Right lobe of liver (tissue), 6 donors: ENCODE data around the gene SLC16A9. TPM values are rescaled to one million over a fixed set of nuclear protein-coding genes. Genes with fewer than 3 reads are reported as not detected.
"Not testable (repeated sequence)": the region's sequence is repeated elsewhere in the genome, so short reads cannot be mapped to it uniquely, and the experiment has no call there.

ENCODE experiments used
- ATAC-seq, 4 donors: fragments of 200-7000 bp; cut with Tn5 transposase; one replicate each; pipeline ENCODE4 v1.9.1; 2020; ENCODE audit warnings: mild to moderate bottlenecking in 4 of 4, moderate library complexity in 4 of 4
- DNase-seq, 3 donors: peaks; one replicate each; pipeline ENCODE4 v3.0.0-alpha.2; 2020
- H3K27ac ChIP-seq, 3 donors: fragments of 200-600 bp; one replicate each; pipeline ENCODE4 v1.8.0; 2022
- H3K27me3 ChIP-seq, 2 donors: fragments of 200-600 bp; one replicate each; pipeline ENCODE4 v1.8.0; 2022
- H3K36me3 ChIP-seq, 4 donors: fragments of 200-600 bp; sonication (generic) in 1 of 4; one replicate each; pipeline versions ENCODE4 v1.5.1 to v1.8.0; 2017 to 2022; ENCODE audit warnings: control low read depth in 1 of 4
- H3K4me1 ChIP-seq, 4 donors: fragments of 200-600 bp; sonication (generic) in 1 of 4; one replicate each; pipeline versions ENCODE4 v1.5.1 to v1.8.0; 2017 to 2022; ENCODE audit warnings: control low read depth in 1 of 4
- H3K4me3 ChIP-seq, 3 donors: fragments of 200-600 bp; one replicate each; pipeline ENCODE4 v1.8.0; 2022
- H3K9me3 ChIP-seq, 4 donors: fragments of 200-600 bp; sonication (generic) in 1 of 4; one replicate each; pipeline versions ENCODE4 v1.5.1 to v1.8.0; 2017 to 2022; ENCODE audit warnings: control low read depth in 1 of 4
- POLR2A ChIP-seq: fragments of 450-650 bp; IDR thresholded peaks from one replicate; pipeline ENCODE4 v1.6.1; 2017; ENCODE audit warnings: antibody characterized with exemption, mild to moderate bottlenecking
- WGBS: methylation state at CpG from one replicate; pipeline ENCODE4 v1.1.6; 2018; ENCODE audit warnings: low coverage, low lambda C conversion rate; ENCODE audit not compliant: insufficient coverage; ENCODE audit errors: missing lambda C conversion rate; 5-methylcytosine and 5-hydroxymethylcytosine counted together
- intact Hi-C, 2 donors: fragments of 100-400 bp; cut with DNase I; formaldehyde crosslinking; loops; one replicate each; pipeline versions ENCODE4 v1.11.2 to v1.14.1; 2022
- total RNA-seq, 6 experiments: library from RNA; depleted of rRNA in 2 of 6; stranded (reverse); fragments of >200 nt in 2 of 6; fragmentation: NEBNext Ultra II Directional in 3 of 6; extraction: Animal tissue kit (Norgen Biotek cat#: 25700) in 3 of 6; gene quantifications; one replicate each; pipeline versions ENCODE4 v1.1.0 to v1.2.4, GENCODE V29; 2016 to 2023
- TF ChIP-seq, protein P1 (sequence below), 4 donors: fragments of 200-600 bp in 3 of 4; fragments of 450-650 bp in 1 of 4; IDR thresholded peaks; one replicate each; pipeline versions ENCODE4 v1.5.1 to v1.8.0; 2016 to 2022; ENCODE audit warnings: antibody characterized with exemption in 4 of 4, mild to moderate bottlenecking in 2 of 4
- donor health status: DM: no; HTN: yes; CAD: no.
- donor health status: DM: no; HTN: no; CAD: no.
- donor health status: DM: no; HTN: no; CAD: no.
- donor health status: DM: no; HTN: yes; CAD: no.
- donor health status: DM: no; HTN: yes; CAD: no.

The SLC16A9 gene
- total RNA-seq, 6 experiments from 2014 or later: 0.42 to 1.2 (median 0.89) TPM; not detected in 2

DNA sequence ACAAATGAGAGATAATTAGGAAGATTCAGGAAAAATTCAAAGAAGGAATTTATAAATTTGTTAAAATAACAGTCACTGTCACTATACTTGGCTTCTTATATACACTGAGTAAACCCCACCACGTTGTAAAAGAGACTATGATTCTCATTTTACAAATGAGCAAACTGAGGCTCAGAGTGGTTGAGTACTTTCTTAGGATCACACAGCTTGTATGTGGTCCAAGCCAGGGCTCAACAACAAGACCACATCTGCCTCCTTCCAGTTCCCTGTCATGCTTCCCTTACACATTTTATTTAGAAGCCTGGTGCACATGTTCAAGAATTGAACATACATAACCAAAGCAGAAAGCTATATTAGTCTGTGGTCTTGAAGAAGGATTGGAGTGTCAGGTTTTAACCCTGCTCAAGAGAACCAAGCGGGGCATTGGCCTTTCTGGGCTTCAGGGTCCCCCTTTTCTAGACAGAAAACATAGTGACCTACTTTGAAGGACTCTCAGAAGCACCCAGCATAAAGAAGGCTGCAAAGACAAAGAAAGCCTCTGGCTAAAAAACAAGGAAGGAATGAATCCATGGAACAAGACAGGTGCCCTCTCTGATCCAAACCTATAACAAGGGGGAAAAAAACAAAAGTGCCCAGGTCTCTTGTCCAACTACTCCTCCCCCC is 42.8 kb upstream of the SLC16A9 start:
- Histone ChIP-seq H3K4me3 (no peak overlapping the region), H3K27ac (no peak overlapping the region), H3K4me1 (no peaks in the 10 kb centered on the region), H3K36me3 (no peaks in the 10 kb centered on the region), H3K9me3 (no peaks in the 10 kb centered on the region), H3K27me3 (no peaks in the 10 kb centered on the region)
- ATAC-seq: no peak
- no peak for DNase-seq
- WGBS: 66% methylated on average over 2 of the region's 2 CpGs
- intact Hi-C loops: no loop called here
- TF ChIP-seq, protein P1, sequence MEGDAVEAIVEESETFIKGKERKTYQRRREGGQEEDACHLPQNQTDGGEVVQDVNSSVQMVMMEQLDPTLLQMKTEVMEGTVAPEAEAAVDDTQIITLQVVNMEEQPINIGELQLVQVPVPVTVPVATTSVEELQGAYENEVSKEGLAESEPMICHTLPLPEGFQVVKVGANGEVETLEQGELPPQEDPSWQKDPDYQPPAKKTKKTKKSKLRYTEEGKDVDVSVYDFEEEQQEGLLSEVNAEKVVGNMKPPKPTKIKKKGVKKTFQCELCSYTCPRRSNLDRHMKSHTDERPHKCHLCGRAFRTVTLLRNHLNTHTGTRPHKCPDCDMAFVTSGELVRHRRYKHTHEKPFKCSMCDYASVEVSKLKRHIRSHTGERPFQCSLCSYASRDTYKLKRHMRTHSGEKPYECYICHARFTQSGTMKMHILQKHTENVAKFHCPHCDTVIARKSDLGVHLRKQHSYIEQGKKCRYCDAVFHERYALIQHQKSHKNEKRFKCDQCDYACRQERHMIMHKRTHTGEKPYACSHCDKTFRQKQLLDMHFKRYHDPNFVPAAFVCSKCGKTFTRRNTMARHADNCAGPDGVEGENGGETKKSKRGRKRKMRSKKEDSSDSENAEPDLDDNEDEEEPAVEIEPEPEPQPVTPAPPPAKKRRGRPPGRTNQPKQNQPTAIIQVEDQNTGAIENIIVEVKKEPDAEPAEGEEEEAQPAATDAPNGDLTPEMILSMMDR (IDR thresholded peaks at IDR 0.05): no peak
- TF ChIP-seq POLR2A: no peak

DNA sequence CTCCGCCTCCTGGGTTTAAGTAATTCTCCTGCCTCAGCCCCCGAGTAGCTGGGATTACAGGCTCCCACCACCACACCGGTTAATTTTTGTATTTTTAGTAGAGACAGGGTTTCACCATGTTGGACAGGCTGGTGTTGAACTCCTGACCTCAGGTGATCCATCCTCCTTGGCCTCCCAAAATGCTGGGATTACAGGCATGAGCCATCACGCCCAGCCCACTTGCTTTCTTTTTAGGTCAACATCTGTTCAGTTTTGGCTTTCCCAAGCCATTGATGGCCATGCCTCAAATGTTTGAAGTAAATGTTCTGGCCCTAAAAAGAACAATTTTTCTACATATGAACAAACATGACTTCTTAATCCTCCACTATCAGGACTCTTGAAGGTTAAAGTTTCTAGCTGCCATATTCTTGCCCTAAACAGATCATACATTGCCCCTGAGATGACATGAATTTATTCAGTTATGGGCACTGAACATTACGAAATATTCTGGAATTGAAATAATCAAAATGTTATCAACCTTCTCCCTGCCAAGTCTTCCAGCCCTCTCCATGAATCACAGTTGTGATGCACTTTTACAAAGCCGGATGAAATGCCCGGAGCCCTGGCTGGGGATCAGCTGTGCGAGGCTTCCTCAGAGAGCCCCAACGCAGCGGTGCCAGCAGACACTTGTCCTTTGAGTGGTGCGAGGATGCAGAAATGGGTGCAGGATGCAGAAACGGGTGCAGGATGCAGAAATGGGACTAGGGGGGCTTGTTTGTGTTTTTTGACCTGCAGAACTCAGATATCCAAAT is 40.7 kb upstream of the SLC16A9 start:
- intact Hi-C loops: no loop called here
- no peaks in the 10 kb centered on the region for H3K36me3 ChIP-seq
- no peak overlapping the region for H3K4me3 ChIP-seq
- no peak overlapping the region for H3K27ac ChIP-seq
- no peak for ATAC-seq
- TF ChIP-seq POLR2A: no peak
- TF ChIP-seq, protein P1 (IDR thresholded peaks at IDR 0.05): no peak
- H3K27me3 ChIP-seq: no peaks in the 10 kb centered on the region
- no peaks in the 10 kb centered on the region for H3K4me1 ChIP-seq
- H3K9me3 ChIP-seq: no peaks in the 10 kb centered on the region
- DNase-seq: no peak
- 69% methylated on average over 11 of the region's 12 CpGs for WGBS

DNA sequence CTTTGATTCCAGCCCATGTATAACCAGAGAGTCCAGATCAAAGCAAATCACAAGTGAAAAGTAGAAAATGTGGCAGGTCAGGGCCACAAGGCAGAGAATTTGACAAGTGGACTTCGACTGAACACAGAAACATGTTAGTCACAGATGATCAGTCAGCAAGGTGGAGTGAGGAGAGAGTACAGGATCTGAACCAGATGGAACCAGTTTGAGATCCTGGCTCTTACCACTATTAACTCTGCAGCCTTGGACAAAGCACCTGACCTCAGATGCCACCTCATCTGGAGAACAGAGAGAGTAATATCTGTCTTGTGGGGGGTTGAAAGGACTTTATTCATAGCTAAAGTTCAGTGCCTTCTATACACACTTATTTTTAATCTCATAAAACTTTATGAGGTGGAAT is 39.2 kb upstream of the SLC16A9 start:
- 30% methylated on average over 1 of the region's 1 CpG for WGBS
- Histone ChIP-seq H3K36me3 (no peaks in the 10 kb centered on the region), H3K27ac (no peak overlapping the region), H3K27me3 (no peaks in the 10 kb centered on the region), H3K4me3 (no peak overlapping the region), H3K4me1 (no peaks in the 10 kb centered on the region), H3K9me3 (no peaks in the 10 kb centered on the region)
- no peak for TF ChIP-seq POLR2A
- TF ChIP-seq, protein P1 (IDR thresholded peaks at IDR 0.05): no peak
- DNase-seq (no peak), ATAC-seq (no peak)
- intact Hi-C loops: no loop called here

DNA sequence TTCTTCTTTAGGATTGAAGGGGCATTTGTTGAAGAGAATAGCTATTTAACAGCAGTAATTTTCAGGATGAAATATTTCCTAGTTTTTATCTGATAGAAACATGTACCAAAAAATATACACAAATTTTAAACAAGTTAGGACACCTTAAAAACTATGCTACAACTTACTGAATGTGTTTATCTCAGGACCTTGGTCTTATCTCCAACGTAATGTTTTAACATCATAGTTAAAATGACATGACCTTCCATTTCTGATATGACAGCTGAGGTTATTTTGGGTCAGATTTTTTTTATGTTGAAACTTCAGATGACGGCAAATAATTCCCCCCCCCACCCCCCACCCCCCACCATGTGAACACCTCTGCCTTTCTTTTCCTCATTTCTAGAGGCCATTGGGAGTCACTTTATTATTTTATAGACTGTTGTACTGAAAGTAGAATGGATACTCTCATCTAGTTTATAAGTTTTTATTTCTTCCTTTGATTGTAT is 35.6 kb upstream of the SLC16A9 start:
- intact Hi-C loops: no loop called here
- ATAC-seq: no peak

DNA sequence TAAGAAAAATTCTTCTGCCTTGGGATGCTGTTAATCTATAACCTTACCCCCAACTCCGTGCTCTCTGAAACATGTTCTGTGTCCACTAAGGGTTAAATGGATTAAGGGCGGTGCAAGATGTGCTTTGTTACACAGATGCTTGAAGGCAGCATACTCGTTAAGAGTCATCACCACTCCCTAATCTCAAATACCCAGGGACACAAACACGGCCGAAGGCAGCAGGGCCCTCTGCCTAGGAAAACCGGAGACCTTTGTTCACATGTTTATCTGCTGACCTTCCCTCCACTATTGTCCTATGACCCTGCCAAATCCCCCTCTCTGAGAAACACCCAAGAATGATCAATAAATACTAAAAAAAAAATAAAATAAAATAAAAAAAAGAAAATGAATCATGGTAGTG is 35.1 kb upstream of the SLC16A9 start:
- not testable (repeated sequence) for ATAC-seq
- WGBS: 24% methylated on average over 3 of the region's 6 CpGs

More for the DNA sequence above, 35.6 kb upstream of the SLC16A9 start:
- no peaks in the 10 kb centered on the region for H3K4me1 ChIP-seq
- 21% methylated on average over 2 of the region's 2 CpGs for WGBS
- H3K27ac ChIP-seq: no peak overlapping the region
- H3K4me3 ChIP-seq: no peak overlapping the region
- no peak for DNase-seq
- TF ChIP-seq POLR2A: no peak
- TF ChIP-seq, protein P1 (IDR thresholded peaks at IDR 0.05): no peak
- no peaks in the 10 kb centered on the region for H3K27me3 ChIP-seq
- H3K9me3 ChIP-seq: no peaks in the 10 kb centered on the region
- no peaks in the 10 kb centered on the region for H3K36me3 ChIP-seq

DNA sequence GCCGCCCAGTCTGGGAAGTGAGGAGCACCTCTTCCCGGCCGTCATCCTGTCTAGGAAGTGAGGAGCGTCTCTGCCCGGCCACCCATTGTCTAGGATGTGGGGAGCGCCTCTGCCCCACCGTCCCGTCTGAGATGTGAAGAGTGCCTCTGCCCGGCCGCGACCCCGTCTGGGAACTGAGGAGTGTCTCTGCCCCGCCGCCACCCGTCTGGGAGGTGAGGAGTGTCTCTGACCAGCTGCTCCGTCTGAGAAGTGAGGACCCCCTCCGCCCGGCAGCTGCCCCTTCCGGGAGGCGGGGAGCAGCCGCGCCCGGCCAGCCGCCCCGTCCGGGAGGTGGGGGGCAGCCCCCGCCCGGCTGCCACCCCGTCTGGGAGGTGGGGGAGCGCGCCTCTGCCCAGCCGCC is 34.5 kb upstream of the SLC16A9 start:
- H3K4me1 ChIP-seq, H3K36me3 ChIP-seq, H3K27ac ChIP-seq, H3K9me3 ChIP-seq, H3K27me3 ChIP-seq, H3K4me3 ChIP-seq, intact Hi-C loops, DNase-seq, ATAC-seq: not testable (repeated sequence)
- 100% methylated on average over 2 of the region's 32 CpGs for WGBS

More for the DNA sequence above, 35.1 kb upstream of the SLC16A9 start:
- H3K27me3 ChIP-seq, H3K4me1 ChIP-seq, H3K36me3 ChIP-seq, DNase-seq, H3K27ac ChIP-seq, intact Hi-C loops, H3K9me3 ChIP-seq, H3K4me3 ChIP-seq: not testable (repeated sequence)
